Retinal pigment epithelial cell (primary cell): ENCODE results near the gene SH3BP2.
"Not testable (repeated sequence)": the region's sequence is repeated elsewhere in the genome, so short reads cannot be mapped to it uniquely, and the experiment has no call there.

Experiments
- DNase-seq: peaks from one replicate; pipeline ENCODE4 v3.0.0-alpha.2; 2010; ENCODE audit warnings: low read depth
- H3K4me3 ChIP-seq: 2 replicates; pipeline ENCODE4 v1.5.1; 2011; ENCODE audit warnings: mild to moderate bottlenecking, low read length, control low read depth, moderate library complexity
- CTCF ChIP-seq: conservative IDR thresholded peaks from 2 replicates; pipeline ENCODE4 v1.5.1; 2011; ENCODE audit warnings: low read depth, low read length, control low read depth, inconsistent platforms

The SH3BP2 gene

GRCh38 chr4:2756691-2757350 lies 36.1 kb upstream of the SH3BP2 start:
- TF ChIP-seq CTCF = no peak
- peak overlapping the region; percentile 27 for H3K4me3 ChIP-seq

GRCh38 chr4:2757426-2757825 lies 35.5 kb upstream of the SH3BP2 start:
- no peak for TF ChIP-seq CTCF
- no peak overlapping the region for H3K4me3 ChIP-seq
- DNase-seq = no peak

More at GRCh38 chr4:2756691-2757350, 36.1 kb upstream of the SH3BP2 start:
- no peak for DNase-seq

- H3K4me3 ChIP-seq = no peak overlapping the region
- DNase-seq = no peak
- TF ChIP-seq CTCF = peak; percentile 15
Measured at GRCh38 chr4:2761035-2761923, 31.6 kb upstream of the SH3BP2 start.

GRCh38 chr4:2762048-2762447 lies 30.8 kb upstream of the SH3BP2 start:
- DNase-seq = no peak
- no peak overlapping the region for H3K4me3 ChIP-seq
- no peak for TF ChIP-seq CTCF

GRCh38 chr4:2762486-2763370 lies 30.2 kb upstream of the SH3BP2 start:
- DNase-seq, H3K4me3 ChIP-seq: not testable (repeated sequence)

GRCh38 chr4:2763511-2763967 lies 29.3 kb upstream of the SH3BP2 start:
- peak overlapping the region; percentile 36 for H3K4me3 ChIP-seq
- no peak for DNase-seq
- TF ChIP-seq CTCF = no peak
